Dedifferentiated amniotic fluid mesenchymal stem cell (primary cell): ENCODE data around the gene DAGLB.
"Not testable (repeated sequence)": the region's sequence is repeated elsewhere in the genome, so short reads cannot be mapped to it uniquely, and the experiment has no call there.

ENCODE experiments used
- DNase-seq: peaks from one replicate; pipeline ENCODE4 v3.0.0-alpha.2; 2016; ENCODE audit errors: extremely low spot score

DAGLB gene

DNA sequence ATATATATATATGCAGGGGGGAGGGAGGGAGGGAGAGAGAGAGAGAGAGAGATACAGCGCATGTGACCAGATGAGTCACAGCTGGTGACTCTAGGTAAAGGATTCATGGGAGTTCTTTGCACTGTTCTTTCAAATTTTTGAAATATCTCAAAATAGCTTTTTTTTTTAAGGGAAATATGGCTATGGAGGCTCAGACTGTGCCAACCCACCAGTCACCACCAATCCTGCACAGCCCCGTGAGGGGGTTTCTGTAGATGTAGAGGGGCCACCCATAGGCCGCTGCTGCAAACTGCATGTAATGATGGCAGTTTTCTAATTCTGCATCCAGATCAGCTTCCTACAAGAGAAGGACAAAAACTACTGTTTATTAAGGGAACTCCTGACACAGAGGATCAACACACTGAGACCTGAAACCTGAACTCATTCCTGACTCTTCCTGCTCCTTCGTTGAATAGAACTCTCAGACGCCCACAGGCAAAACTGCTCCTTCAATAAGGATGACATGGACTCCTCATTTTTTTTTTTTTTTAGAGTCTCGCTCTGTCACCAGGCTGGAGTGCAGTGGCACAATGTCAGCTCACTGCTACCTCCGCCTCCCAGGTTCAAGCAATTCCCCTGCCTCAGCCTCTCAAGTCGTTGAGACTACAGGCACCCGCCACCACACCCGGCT lies 17.3 kb downstream of the DAGLB start:
- no peak for DNase-seq

DNA sequence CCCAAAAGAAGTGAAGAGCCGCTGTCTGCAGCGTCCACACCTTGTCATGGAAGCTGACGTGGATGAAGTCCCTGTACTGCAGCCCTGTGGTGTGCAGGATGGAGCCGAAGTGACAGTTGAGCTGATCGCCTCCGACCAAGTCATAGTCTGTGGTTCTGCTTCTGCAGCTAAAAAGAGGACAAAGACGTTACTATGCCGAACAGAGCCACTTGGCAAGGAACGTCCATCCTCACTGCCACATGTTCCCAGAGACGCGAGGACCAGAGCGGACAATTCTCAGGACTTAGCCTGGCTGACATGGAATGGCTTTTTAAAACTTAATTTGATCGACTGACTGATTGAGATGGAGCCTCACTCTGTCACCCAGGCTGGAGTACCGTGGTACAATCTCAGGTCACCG lies 21.8 kb downstream of the DAGLB start:
- DNase-seq: no peak

GRCh38 chr7:6423942-6424701 lies 23.6 kb downstream of the DAGLB start:
- DNase-seq: no peak

- DNase-seq: no peak
Observed at GRCh38 chr7:6422926-6423632, 24.7 kb downstream of the DAGLB start.

DNA sequence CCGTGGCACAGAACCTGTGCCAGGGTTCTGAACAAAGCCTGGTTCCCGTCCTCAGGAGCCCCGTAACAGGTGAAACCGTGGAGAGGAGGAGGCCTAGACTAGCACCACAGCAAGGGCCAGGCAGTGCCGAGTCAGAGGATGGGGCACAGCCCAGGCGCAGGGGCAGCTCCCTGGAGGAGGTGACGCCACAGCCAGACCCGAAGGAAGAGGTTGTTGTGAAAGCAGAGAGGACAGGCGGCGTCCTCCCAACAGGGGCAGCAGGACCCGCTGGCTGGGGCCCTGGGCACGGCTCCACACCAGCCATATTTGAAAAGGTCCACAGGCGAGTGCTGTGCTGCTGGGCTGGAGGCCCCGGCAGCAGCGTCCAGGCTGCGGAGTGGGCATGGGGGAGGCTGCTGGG lies 25.7 kb downstream of the DAGLB start:
- DNase-seq: no peak

- DNase-seq: no peak
Observed at GRCh38 chr7:6420680-6421079, 27.1 kb downstream of the DAGLB start.

- no peak for DNase-seq
Observed at GRCh38 chr7:6419310-6419773, 28.4 kb downstream of the DAGLB start.

GRCh38 chr7:6417408-6417807 lies 30.3 kb downstream of the DAGLB start:
- no peak for DNase-seq

DNA sequence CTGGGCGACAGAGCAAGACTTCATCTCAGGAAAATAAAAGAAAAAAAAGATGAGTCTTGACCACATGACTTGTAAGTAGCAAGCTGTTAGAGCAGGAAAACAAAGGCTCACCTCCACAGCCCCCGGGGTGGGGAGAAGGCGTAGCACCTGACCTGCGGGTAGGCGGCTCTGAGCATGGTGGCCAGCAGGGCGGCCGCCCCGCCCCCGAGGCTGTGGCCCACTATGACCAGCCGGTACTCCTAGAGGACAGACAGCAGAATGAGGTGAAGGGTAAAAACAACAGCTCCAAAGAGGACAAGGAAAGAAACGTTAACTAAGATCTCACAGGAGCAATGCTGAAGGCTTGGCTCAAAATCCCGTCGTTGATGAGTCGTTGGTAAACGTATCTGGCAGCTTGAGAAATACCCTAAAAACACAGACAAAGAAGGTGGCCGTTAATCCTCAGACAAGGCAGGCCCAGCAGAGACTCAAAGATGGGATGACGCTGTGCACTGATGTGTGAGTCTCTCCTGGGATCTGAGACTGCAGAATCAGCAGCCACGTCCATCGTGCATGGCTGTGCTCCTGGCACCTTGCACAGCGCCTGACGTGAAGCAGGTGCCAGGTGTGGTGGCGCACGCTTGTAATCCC lies 31.1 kb downstream of the DAGLB start:
- peak; percentile 11 for DNase-seq

DNA sequence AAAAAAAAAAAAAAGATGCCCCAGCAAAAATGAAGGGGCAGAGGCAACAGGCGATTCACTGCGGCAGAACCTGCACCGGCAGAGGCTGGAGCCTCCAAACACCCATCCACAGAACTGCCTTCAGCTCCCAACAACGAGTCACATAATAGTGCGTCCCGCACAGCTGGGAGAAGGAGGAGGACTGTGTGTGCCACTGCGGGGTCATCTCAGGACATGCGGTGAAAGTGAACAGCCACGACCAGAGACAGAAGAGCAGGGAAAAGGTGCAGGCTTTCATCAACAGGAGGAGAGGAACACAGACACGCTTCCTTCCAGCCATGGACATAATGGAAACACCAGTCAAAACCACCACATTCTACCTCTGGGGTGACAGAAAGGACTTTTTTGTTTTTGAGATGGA lies 34.1 kb downstream of the DAGLB start:
- DNase-seq: no peak

DNA sequence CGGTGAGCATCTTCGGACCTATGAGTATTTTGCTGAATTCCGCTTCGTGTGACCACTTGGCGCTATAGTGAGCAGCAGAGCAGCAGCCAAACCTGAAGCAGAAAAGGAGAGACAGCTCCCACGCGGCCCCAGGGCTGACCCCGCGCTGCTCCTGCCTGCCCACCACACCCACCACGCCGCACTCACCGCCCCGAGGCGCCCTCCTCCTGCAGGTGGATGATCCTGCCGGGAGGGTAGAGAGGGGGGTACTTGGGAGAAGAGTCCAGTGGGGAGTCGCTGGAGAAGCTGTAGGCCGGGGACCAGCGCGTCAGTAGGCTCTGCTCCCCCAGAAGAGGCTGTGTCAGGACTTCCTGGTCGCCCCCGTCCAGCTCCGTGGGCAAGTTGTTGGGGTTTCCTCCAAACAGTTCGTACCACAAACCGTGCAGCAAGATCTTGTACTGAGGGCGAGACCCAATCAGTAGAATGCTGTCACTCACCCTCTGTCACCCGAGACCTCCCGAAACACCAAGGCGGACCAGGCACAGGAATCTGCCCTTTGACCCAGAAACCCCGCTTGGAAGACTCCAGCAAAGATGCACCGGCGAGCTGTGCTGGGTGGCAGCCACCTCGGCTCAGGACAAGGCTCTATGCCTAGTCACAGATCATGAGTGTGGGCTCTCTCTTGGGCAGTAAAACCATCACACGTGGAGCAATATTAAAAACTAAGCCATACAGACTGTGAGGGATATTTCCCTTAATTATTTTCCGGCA lies 37.6 kb downstream of the DAGLB start:
- no peak for DNase-seq

DNA sequence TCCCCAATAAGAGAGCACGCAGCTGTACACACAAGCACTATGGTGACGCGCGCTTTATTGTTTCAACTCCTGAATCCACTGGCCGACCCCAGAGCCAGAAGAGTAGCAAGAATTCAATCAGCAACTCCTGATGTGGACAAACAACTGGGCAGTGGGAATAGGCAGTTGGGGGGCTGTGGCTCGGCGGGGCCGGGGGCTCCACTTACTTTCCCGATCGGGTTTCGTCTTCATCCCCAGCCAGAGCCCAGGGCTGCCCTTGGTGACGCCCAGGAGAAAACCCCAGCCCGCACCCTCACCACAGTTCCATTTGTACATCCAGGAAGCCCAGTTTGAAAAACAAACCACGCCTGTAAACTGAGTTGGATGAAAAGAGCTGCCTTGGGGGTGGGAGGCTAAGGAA lies 38.7 kb downstream of the DAGLB start:
- no peak for DNase-seq

DNA sequence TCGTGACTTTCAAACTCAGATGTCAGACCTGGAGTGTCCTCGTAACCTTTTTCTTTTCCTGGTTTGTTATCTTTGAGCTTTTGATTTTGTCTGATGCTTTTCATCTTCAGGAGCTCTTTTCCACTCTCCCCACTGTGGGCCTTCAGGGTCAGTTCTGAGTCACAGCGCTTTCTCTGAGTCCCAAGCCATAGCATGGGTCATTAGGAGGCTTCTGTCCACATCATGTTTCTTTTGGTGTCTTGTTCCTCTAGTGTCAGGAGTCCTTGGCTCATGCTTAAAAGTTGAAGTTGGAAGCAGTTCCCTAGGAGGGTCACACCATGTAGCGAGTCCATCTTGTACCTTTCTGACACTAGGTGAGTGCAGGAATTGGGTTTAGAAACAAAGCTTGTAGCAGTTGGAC lies 40.3 kb downstream of the DAGLB start:
- no peak for DNase-seq

GRCh38 chr7:6406121-6406520 lies 41.6 kb downstream of the DAGLB start:
- no peak for DNase-seq

GRCh38 chr7:6403907-6404306 lies 43.8 kb downstream of the DAGLB start:
- DNase-seq: no peak

DNA sequence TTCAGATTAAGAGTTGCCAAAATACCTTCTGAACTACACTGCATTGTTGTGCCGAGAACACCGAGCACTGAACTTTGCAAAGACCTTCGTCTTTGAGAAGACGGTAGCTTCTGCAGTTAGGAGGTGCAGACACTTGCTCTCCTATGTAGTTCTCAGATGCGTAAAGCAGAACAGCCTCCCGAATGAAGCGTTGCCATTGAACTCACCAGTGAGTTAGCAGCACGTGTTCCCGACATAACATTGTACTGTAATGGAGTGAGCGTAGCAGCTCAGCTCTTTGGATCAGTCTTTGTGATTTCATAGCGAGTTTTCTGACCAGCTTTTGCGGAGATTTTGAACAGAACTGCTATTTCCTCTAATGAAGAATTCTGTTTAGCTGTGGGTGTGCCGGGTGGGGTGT lies 45.0 kb downstream of the DAGLB start:
- DNase-seq: no peak

DNA sequence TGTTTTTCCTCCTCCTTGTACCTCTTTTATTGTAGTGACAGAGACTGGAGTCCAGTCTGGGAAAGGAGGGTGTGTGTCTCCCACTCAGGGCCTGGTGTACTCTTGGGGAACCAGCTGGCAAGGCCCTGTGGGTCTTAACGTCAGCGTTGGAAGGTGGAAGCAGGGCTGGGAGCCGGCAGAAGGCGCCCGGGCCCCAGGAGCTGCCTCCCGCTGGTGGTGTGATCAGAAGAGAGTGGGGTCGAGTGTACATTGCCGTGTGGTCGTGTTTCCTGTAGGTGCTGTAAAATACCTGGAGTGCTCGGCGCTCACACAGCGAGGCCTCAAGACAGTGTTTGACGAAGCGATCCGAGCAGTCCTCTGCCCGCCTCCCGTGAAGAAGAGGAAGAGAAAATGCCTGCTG lies 45.7 kb downstream of the DAGLB start:
- DNase-seq: no peak

- no peak for DNase-seq
Observed at GRCh38 chr7:6401536-6401935, 46.2 kb downstream of the DAGLB start.

GRCh38 chr7:6400243-6401105 lies 47.3 kb downstream of the DAGLB start:
- DNase-seq: not testable (repeated sequence)

DNA sequence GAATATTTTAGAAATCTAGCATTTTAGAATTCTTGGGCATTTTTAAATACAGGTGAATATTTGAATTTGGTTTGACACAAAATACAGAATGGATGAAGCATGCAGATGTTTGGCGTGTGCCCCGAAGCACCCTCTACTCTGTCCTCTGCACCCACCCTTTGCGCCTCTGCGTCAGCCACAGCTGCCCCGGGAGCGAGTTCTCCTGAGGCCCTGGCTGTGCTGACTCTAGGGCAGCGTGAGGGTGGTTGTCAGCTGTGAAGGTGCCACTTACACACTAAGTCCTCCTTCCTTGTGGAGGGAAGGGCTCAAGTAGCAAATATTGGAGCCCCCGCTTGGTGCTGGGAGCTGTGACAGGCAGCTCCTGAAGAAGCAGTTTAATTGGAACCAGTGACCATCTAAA lies 48.4 kb downstream of the DAGLB start:
- DNase-seq: no peak

DNA sequence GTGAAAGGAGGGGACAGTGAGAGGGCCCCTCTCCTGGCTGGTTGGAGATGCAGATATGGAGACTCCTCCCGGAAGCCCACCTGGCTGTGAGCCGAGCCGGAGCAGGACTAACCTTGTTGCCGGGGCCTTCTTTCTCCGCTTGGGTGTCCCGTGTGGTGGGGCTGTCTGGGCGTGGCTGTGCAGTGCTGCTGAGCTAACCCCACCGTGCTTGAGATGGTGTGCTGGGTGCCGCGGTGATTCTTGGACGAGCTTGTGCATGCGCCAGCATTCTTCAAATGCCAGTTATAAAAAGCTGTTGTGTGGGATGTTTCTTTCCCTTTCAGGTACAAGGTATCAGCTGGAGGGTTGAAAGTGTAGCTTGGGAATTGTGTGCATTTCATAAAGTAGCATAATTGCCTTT lies 48.8 kb downstream of the DAGLB start:
- no peak for DNase-seq
